CD14-positive monocyte (primary cell): ENCODE results near the gene TEF. TPM values are rescaled to one million over a fixed set of nuclear protein-coding genes. Genes with fewer than 3 reads are reported as not detected.

Experiments used
- DNase-seq, 3 donors: peaks; one replicate each; pipeline ENCODE4 v3.0.0-alpha.2; 2011 to 2022
- H2AFZ ChIP-seq: 2 replicates; pipeline ENCODE4 v1.6.0; 2012; ENCODE audit warnings: mild to moderate bottlenecking, low read depth, low read length, inconsistent platforms; ENCODE audit not compliant: insufficient read depth, poor library complexity, severe bottlenecking
- H3K27ac ChIP-seq, 2 donors: 1 replicate in 1 of 2; 2 replicates in 1 of 2; pipeline ENCODE4 v1.5.1; 2012 to 2013; ENCODE audit warnings: low read length in 2 of 2, control low read depth in 1 of 2, inconsistent platforms in 1 of 2, low read depth in 1 of 2, mild to moderate bottlenecking in 1 of 2
- H3K27me3 ChIP-seq, 2 donors: one replicate each; pipeline versions ENCODE4 v1.6.0 to v1.6.1; 2011 to 2013; ENCODE audit warnings: low read length in 2 of 2; ENCODE audit not compliant: control insufficient read depth in 2 of 2, insufficient read depth in 2 of 2
- H3K36me3 ChIP-seq, 2 donors: replicated peaks in 1 of 2; 1 replicate in 1 of 2; 2 replicates in 1 of 2; pipeline versions ENCODE4 v1.5.1 to v1.6.1; 2012 to 2013; ENCODE audit warnings: low read length in 2 of 2, control low read depth in 1 of 2, inconsistent platforms in 1 of 2, mild to moderate bottlenecking in 1 of 2; ENCODE audit not compliant: insufficient read depth in 2 of 2, control insufficient read depth in 1 of 2
- H3K4me1 ChIP-seq, 2 donors: 1 replicate in 1 of 2; 2 replicates in 1 of 2; pipeline versions ENCODE4 v1.5.1 to v1.6.1; 2012 to 2013; ENCODE audit warnings: low read length in 2 of 2, control low read depth in 1 of 2, inconsistent platforms in 1 of 2, mild to moderate bottlenecking in 1 of 2, moderate library complexity in 1 of 2; ENCODE audit not compliant: insufficient read depth in 2 of 2, control insufficient read depth in 1 of 2
- H3K4me2 ChIP-seq: replicated peaks from 2 replicates; pipeline ENCODE3; 2012; ENCODE audit warnings: low read length, moderate library complexity, mild to moderate bottlenecking; ENCODE audit not compliant: poor library complexity, severe bottlenecking; ENCODE audit errors: extremely low read depth
- H3K4me3 ChIP-seq, 3 experiments: fragments of 200-600 bp in 1 of 3; sonication (generic) in 1 of 3; replicated peaks in 1 of 3; 1 replicate in 2 of 3; 2 replicates in 1 of 3; pipeline ENCODE4 v1.5.1; 2011 to 2013; ENCODE audit warnings: low read length in 3 of 3, mild to moderate bottlenecking in 3 of 3, control low read depth in 2 of 3, low read depth in 2 of 3, inconsistent platforms in 1 of 3, moderate library complexity in 1 of 3
- H3K79me2 ChIP-seq: 2 replicates; pipeline ENCODE4 v1.6.0; 2012; ENCODE audit warnings: mild to moderate bottlenecking, control low read depth, inconsistent platforms, low read length, moderate library complexity; ENCODE audit not compliant: insufficient read depth
- H3K9ac ChIP-seq: 2 replicates; pipeline ENCODE4 v1.6.0; 2017; ENCODE audit warnings: low read length, mild to moderate bottlenecking; ENCODE audit not compliant: insufficient read depth, poor library complexity, severe bottlenecking
- H3K9me3 ChIP-seq, 2 donors: replicated peaks in 1 of 2; 1 replicate in 1 of 2; 2 replicates in 1 of 2; pipeline versions ENCODE4 v1.5.1 to v1.6.1; 2012 to 2013; ENCODE audit warnings: low read length in 2 of 2, control low read depth in 1 of 2; ENCODE audit not compliant: control insufficient read depth in 1 of 2, insufficient read depth in 1 of 2
- H4K20me1 ChIP-seq: 2 replicates; pipeline ENCODE4 v1.6.0; 2012; ENCODE audit warnings: mild to moderate bottlenecking, low read length, control low read depth, moderate library complexity; ENCODE audit not compliant: insufficient read depth
- H3K27ac Mint-ChIP-seq, 7 donors: one replicate each; pipeline ENCODE4 v1.8.0; 2020; ENCODE audit warnings: mild to moderate bottlenecking in 7 of 7, mixed read lengths in 7 of 7, moderate library complexity in 6 of 7, inconsistent platforms in 2 of 7
- H3K27me3 Mint-ChIP-seq, 3 donors: one replicate each; pipeline ENCODE4 v1.8.0; 2021 to 2022; ENCODE audit warnings: low read depth in 3 of 3, mild to moderate bottlenecking in 3 of 3, mixed read lengths in 3 of 3, moderate library complexity in 3 of 3, inconsistent platforms in 1 of 3
- H3K36me3 Mint-ChIP-seq, 2 donors: one replicate each; pipeline ENCODE4 v1.8.0; 2020; ENCODE audit warnings: mixed read lengths in 2 of 2, inconsistent platforms in 1 of 2, mild to moderate bottlenecking in 1 of 2
- H3K4me1 Mint-ChIP-seq: one replicate; pipeline ENCODE4 v1.8.0; 2020; ENCODE audit warnings: mild to moderate bottlenecking, mixed read lengths
- H3K4me3 Mint-ChIP-seq, 2 donors: one replicate each; pipeline ENCODE4 v1.8.0; 2020; ENCODE audit warnings: mild to moderate bottlenecking in 2 of 2, mixed read lengths in 2 of 2, moderate library complexity in 1 of 2
- H3K9me3 Mint-ChIP-seq, 7 donors: one replicate each; pipeline ENCODE4 v1.8.0; 2020 to 2022; ENCODE audit warnings: mixed read lengths in 7 of 7, mild to moderate bottlenecking in 6 of 7, moderate library complexity in 6 of 7, inconsistent platforms in 2 of 7
- CTCF ChIP-seq: fragments of 200-600 bp; IDR thresholded peaks from one replicate; pipeline ENCODE4 v1.8.0; 2022; ENCODE audit warnings: antibody characterized with exemption, mild to moderate bottlenecking
- WGBS: methylation state at CpG from one replicate; pipeline ENCODE4 v1.1.5; 2013; ENCODE audit warnings: missing lambda C conversion rate; ENCODE audit not compliant: insufficient coverage; 5-methylcytosine and 5-hydroxymethylcytosine counted together
- intact Hi-C, 2 donors: fragments of 100-400 bp; cut with micrococcal nuclease; formaldehyde crosslinking; loops; one replicate each; pipeline versions ENCODE4 v1.15.0 to v1.15.1; 2023
- polyA plus RNA-seq, 3 donors: library from polyadenylated mRNA; depleted of rRNA in 1 of 3; unstranded in 2 of 3; stranded (reverse) in 1 of 3; fragments of 300-500 nt in 2 of 3; fragments of >200 nt in 1 of 3; fragmentation: Illumina TruSeq in 2 of 3; gene quantifications; 1 replicate in 2 of 3; 2 replicates in 1 of 3; pipeline ENCODE4 v1.2.3, GENCODE V29; 2012 to 2021

The TEF gene
- polyA plus RNA-seq, 3 donors, result 0.71 to 1.7 (median 1.1) TPM

- Histone ChIP-seq H3K9ac (no peak overlapping the region), H3K36me3 (peaks cover 67 to 77% of the 10 kb centered on the region in 2 donors), H3K79me2 (no peaks in the 10 kb centered on the region), H3K4me3 (no peak overlapping the region), H3K4me2 (no peak overlapping the region), H3K4me1 (no peaks in the 10 kb centered on the region), H2AFZ (no peak overlapping the region), H3K9me3 (no peaks in the 10 kb centered on the region), H3K27me3 (no peaks in the 10 kb centered on the region), H3K27ac (no peak overlapping the region), H4K20me1 (no peaks in the 10 kb centered on the region)
- DNase-seq, result no peak
- no peak for TF ChIP-seq CTCF
- Mint-ChIP-seq H3K4me3 (no peak overlapping the region), H3K27me3 (peaks cover 0 to 1% (median 0%) of the 10 kb centered on the region in 3 donors), H3K9me3 (no peaks in the 10 kb centered on the region), H3K36me3 (peaks cover 55 to 78% of the 10 kb centered on the region in 2 donors), H3K4me1 (no peaks in the 10 kb centered on the region), H3K27ac (peak overlapping the region in 1 of 7 donors; percentile 20)
- WGBS, result 100% methylated on average over 5 of the region's 17 CpGs
- intact Hi-C loops, result no loop called here
Measured at GRCh38 chr22:41355895-41356294, 25.8 kb upstream of the TEF start.

DNA sequence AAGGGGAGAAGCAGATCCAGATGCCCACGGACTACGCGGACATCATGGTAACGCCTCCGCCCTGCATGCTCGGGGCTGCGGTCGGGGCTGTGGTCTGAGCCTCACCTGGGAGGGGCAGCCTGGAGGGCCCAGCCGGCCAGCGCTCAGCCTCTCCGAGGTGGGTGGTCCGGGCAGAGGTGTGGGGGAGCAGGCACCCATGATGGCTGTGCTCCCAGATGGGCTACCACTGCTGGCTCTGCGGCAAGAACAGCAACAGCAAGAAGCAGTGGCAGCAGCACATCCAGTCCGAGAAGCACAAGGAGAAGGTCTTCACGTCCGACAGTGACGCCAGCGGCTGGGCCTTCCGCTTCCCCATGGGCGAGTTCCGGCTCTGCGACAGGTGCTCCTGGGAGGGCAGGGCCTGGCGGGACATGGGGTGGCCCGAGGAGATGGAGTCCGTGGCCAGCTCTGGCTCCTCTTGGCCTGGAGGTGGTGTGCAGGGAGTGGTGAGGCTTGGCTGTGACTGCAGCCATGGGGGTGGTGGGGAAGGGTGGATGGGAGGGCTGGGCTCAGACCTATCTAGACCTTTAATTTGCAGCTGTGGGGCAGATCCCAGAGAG, 25.2 kb upstream of the TEF start:
- no peaks in the 10 kb centered on the region for H3K9me3 Mint-ChIP-seq
- H3K4me3 Mint-ChIP-seq, result no peak overlapping the region
- no peak for DNase-seq

More for the DNA sequence above, 25.2 kb upstream of the TEF start:
- H3K27ac Mint-ChIP-seq, result peak overlapping the region in 1 of 7 donors; percentile 50
- no peaks in the 10 kb centered on the region for H3K4me1 Mint-ChIP-seq
- no peaks in the 10 kb centered on the region for H3K27me3 ChIP-seq
- no peak overlapping the region for H3K27ac ChIP-seq
- 97% methylated on average over 25 of the region's 25 CpGs for WGBS
- H3K4me3 ChIP-seq, result no peak overlapping the region
- H3K4me2 ChIP-seq, result no peak overlapping the region
- TF ChIP-seq CTCF, result no peak
- no peaks in the 10 kb centered on the region for H3K9me3 ChIP-seq
- intact Hi-C loops, result no loop called here
- peaks cover 49 to 72% of the 10 kb centered on the region in 2 donors for H3K36me3 Mint-ChIP-seq
- no peak overlapping the region for H3K9ac ChIP-seq
- H2AFZ ChIP-seq, result no peak overlapping the region
- H3K36me3 ChIP-seq, result peaks cover 61 to 70% of the 10 kb centered on the region in 2 donors
- H3K4me1 ChIP-seq, result no peaks in the 10 kb centered on the region
- H3K27me3 Mint-ChIP-seq, result peaks cover 0 to 1% (median 0%) of the 10 kb centered on the region in 3 donors
- H3K79me2 ChIP-seq, result no peaks in the 10 kb centered on the region
- no peaks in the 10 kb centered on the region for H4K20me1 ChIP-seq
